HG02970 (cell line): ENCODE results near the gene LACC1.
A peak's percentile ranks its signal among the peaks of the same experiment; 100 is the strongest.

Experiments used
- ATAC-seq: cut with Tn5 transposase; IDR thresholded peaks from one replicate; pipeline ENCODE4 v1.9.1; 2021; ENCODE audit warnings: mild to moderate bottlenecking, moderate library complexity, moderate number of reproducible peaks; ENCODE audit not compliant: unreplicated experiment, low FRiP score

Gene LACC1

DNA sequence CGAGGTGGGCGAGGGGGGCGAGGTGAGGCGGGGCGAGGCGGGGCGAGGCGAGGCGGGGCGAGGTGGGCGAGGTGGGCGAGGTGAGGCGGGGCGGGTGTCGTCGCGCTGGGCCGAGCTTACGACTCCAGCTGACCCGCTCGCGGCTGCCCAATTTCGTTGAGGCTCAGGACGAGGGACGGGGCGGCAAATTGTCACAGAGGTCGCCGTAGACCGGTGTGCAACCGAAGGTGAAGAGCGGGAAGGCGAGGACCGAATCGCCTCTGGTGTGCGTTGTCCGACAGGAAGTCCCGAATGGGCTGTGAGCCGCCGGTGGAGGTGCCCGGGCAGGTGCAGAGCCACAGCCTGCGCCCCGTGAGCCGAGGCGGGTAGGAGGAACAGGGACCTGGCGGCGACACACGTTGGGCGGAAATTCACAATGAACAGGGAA, at the start of gene LACC1:
LACC1 (plus strand) TSS at position 150 of the 427 bp plus-strand sequence. CDS start 1,082 bp downstream, outside the sequence.
- ATAC-seq, result peak; percentile 32

DNA sequence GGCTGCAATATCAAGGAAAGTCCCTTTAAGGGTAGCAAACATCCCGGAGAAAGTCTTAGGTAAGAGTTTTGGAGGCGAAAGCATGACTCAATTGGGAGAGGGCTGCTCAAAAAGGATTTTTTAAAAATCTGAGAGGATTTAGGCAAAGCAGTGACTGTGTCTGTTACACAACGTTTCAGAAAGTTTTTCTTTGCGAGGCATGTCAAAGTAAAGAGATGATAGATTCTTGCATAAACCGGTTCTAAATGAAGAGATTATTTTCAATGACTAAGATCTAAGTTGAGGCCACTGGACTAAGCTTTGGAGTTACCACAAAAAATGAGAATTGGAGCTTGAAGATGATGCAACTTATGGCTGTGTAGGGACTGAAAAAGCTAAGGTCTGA, 49.2 kb upstream of the LACC1 start:
- ATAC-seq, result no peak

DNA sequence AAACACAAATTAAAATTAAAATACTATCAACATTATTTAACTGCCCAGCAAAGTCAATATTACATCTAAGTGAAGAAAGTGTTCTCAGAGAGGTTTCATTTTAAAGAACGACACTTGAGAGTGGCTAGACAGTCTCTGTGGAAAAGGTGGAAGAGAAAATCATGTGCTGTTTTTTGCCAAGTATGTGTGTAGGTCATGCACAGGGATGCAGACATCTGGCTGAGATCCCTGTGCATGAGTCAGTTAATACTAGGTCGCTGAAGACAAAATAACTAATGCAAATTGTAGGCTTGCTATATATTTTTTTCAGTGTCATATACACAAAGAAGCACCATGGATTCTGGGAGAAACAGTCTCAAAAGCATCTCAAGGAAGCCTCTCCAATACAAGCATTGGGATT, 48.6 kb upstream of the LACC1 start:
- no peak for ATAC-seq

DNA sequence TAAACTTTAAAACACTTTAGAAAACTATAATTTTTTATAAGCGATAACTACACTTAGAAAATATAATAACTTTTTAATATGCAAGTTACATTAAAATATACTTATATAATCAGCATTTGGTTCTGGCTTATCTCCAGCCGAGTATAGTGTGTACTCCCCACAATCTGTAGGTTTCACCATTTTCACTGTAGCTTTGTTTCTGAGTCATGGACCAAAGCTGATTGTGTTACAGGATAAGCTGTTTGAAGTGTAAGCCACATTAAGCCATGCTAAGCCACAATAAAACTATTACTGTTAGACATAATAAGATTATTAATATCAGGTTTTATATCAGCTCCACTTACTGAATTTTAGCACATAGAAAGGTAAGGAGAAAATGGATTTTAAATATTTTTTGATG, 44.0 kb upstream of the LACC1 start:
- ATAC-seq, result no peak

DNA sequence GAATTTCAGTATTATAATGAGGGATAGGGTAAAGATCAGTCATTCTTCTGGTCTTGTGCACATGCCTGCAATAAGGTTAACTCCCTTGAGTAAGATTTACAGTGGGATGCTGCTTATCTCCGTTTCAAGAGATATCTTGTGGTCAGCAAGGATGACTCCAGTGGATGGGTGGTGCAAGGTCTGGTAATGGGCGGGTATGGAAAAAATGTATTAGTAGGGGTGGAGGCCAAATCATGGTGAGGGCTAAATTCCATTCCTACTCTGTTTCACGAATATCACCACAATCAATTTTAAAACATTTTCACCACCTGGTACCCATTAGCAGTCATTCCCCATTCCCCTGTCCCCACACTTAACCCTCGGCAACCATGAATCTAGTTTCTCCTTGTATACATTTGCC, 40.8 kb upstream of the LACC1 start:
- ATAC-seq, result no peak

DNA sequence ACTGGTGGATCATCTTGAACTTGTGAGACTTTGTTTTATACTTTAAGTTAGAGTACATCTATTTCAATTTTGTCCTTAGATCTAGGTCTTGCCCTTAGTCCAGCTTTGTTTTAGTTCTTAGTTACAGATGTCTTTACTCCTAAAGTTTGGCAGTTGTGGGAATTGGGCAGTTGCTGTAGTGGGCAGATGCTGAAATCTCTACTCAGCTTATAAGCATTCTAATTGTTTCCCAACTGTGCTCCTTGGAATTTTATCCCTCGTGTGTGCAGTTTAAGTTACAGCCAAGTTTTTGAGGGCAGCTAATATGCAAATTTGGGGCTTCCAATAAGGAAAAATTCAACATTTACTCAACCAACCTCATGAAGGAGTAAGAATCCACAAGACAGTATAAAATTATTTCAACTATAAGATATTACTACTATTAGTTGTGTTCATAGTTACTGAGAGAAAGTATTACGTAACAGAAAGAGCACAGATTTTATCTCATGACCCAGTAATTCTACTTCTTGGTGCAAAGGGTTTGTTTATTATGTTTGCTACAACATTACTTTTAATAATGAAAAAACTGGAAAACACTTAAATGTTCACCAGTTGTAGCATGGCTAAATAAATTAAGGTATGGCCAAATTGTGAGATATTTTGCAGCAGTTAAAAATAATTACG, 33.1 kb upstream of the LACC1 start:
- no peak for ATAC-seq

DNA sequence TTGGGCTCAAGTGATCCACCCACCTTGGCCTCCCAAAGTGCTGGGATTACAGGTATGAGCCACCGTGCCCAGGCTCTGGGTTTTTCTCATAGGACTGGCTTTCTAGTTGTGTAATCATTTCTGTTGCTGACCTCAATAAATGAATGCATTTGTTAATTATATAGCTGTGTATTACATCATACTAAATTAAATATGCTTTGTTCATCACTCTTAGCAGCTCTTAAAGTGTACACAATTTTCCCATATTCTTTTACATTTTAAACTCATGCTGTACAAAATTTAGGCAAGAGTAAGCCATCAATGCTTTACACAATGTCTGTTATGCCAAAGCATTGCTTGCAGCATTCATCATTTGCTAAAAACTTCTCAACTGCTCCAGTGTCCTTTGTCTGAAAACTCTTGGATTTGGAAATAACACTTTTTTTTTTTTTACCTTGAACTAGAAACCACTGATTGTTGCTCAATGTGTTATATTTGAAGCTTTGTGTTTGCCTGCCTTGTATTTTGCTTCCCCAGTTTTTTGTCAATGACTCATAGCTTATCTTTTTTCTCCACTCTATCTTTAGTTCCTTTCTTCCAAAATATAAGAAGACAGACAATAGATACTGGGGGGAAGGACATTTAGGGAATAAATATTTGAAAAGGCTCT, 31.6 kb upstream of the LACC1 start:
- no peak for ATAC-seq

DNA sequence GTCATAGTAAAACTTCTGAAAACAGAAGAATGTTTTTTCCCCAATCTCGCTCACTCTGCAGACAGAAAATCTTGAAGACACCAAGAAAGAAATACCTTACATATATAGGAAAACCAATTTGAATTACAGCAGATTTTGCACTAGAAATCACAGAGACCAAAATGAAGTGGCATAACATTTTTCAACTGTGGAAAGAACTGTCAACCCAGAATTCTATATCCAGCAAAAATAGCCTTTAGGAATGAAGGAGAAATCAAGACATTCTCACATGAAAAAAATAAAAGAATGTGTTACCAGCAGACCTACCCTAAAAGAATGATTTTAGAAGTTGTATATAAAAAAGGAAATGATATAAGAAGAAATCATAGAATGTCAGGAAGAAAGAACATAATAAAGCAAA, 28.8 kb upstream of the LACC1 start:
- ATAC-seq, result no peak

DNA sequence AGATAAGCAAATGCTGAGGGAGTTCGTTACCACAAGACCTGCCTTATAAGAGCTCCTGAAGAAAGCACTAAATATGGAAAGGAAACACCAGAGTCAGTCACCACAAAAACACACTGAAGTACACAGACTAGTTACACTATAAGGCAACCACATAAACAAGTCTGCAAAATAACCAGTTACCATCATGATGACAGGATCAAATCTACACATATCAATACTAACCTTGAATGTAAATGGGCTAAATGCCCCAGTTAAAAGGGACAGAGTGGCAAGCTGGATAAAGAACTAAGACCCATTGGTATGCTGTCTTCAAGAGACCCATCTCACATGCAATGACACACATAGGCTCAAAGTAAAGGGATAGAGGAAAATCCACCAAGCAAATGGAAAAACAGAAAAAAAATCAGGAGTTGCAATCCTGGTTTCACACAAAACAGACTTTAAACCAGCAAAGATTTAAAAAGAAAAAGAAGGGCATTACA, 26.7 kb upstream of the LACC1 start:
- no peak for ATAC-seq

DNA sequence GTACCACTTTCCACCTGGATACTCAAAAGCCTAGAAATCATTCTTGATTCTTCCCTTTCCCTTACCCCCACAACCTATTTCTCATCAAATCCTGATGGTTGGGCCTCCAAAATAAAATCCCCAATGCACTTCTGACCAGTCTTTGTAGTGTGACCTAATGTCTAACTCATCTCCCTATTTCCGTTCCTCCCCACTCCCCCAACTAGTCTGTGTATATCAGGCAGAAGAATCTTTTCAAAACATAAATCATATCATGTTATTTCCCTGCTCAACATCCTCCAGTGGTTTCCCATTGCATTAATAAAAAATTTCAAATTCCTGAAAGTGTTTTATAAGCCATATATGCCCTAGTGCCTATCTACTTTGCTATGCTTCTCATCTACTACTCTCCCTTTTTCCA, 17.8 kb upstream of the LACC1 start:
- no peak for ATAC-seq

DNA sequence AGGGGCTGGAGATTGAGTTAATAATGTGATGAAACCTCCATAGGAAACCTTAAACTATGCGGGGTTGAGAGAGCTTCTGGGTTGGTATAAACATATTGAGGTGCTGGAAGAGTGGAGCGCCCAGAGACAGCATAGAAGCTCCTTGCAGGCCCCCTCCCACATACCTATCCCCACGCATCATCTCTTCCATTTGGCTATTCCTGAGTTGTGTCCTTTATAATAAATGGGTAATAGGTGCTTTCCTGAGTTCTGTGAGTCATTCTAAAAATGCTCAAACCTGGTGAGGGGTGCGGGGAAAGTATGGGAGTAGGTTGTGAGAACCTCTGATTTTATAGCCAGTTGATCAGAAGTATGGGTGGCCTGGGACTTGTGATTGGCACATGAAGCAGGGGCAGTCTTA, 14.8 kb upstream of the LACC1 start:
- no peak for ATAC-seq

DNA sequence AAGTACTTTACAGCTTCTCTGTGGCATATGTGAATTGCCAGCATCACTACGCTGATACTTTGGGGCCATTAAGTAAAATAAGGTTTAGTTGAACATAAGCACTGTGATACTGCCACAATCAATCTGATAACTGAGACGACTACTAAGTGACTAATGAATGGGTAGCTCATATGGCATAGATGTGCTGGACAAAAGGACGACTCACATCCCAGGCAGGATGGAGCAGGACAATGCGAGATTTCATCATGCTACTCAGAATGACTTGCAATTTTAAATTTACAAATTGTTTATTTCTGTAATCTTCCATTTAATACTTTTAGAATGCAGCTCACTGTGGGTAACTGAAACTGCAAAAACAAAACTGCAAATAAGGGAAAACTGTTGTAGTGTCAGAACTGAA, 13.8 kb upstream of the LACC1 start:
- ATAC-seq, result no peak

DNA sequence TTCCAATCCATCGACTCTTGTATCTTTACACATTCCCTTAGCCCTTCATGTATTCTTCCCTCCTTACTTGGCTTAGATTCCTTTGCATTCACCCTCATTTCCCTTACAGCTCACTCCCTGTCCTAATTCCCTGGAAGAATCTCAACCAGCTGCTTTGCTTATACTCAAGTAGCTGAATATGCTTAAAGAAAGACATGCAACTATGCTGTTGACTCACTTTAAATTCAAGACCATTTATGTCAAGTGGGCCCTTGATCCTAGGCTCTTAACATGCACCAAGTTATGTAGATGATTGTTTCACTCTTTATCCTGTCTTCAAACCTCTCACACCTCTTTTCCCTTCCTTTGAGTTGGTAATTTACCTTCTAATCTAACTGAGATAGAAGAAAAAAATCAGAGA, 7.5 kb upstream of the LACC1 start:
- ATAC-seq, result no peak

DNA sequence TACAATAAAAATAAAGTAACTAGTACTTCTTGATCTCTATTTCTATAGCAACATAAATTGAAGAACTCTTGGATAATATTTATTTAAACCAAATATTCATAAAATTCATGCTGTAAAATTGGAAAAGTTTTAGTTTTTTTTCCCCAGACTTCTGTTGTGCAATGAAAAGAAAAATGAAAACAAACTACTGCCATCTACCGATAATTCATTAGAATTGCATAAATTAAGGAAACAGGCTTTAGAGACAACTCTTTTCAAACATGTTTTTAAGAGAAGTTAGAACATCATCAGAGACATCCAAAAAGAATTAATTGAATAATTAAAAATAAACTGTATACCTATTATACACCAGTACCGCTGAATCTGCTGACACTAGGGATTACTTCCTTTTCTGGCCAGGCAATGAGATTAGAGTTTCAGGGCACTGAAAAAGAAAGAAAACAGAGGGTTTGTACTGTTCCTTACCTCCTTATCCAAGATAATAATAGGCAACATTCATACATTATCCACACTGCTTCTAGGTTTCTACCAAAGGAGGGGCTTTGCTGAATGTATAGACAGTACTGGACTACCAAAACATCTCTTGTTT, 5.1 kb upstream of the LACC1 start:
- no peak for ATAC-seq

DNA sequence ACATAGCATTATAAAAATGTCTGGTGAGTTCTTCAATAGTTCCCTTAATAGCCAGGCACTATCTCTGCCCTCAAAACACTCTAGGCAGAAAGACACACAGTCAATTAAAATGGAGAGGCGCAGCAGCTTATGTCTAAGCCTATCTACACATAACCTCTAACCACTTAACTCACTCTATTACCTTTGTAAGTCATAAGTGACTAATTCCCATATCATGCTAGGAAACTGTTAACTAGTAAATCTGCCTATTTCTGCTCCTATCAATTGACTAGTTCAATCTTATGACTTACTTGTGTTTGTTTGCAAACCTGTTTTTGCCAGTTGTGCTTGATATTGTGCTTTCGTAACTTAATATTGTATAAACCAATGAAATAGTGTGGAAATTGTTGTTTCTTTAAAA, 3.3 kb upstream of the LACC1 start:
- no peak for ATAC-seq

DNA sequence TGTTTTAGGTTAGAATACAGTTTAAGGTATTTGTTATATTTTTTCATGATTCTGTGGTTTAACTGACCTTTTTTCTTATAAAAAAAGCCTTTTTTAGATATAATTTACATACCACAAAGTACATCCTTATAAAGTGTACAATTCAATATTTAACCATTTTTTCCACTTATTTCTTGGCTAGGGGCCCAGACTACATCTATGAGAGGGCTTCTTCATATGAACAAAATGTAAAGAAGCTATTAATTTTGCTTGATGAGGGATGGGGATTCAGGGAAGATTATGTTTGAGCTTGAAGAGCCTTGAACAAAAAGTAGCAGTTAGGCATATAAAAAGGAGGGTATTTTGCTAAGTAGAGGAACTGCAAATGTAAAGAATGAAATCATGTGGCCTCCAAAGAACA, 2.4 kb upstream of the LACC1 start:
- no peak for ATAC-seq

DNA sequence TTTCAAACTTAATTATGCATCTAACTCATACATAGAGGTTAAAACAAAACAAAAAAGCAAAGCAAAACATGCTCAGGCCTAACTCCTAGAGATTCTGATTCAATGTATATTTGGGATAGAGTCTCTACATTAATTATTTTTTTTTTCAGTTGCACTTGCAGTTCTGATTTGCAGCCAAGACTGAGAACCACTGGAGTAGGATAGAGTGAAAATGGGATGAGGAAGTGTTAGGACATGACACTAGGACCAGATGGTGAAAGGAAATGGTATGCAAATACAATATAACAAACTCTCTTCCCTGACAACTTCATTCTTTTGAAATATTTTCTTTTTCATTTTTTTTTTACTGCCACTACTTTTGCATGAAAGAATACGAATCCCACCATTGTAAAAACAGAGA, 1.9 kb upstream of the LACC1 start:
- no peak for ATAC-seq

DNA sequence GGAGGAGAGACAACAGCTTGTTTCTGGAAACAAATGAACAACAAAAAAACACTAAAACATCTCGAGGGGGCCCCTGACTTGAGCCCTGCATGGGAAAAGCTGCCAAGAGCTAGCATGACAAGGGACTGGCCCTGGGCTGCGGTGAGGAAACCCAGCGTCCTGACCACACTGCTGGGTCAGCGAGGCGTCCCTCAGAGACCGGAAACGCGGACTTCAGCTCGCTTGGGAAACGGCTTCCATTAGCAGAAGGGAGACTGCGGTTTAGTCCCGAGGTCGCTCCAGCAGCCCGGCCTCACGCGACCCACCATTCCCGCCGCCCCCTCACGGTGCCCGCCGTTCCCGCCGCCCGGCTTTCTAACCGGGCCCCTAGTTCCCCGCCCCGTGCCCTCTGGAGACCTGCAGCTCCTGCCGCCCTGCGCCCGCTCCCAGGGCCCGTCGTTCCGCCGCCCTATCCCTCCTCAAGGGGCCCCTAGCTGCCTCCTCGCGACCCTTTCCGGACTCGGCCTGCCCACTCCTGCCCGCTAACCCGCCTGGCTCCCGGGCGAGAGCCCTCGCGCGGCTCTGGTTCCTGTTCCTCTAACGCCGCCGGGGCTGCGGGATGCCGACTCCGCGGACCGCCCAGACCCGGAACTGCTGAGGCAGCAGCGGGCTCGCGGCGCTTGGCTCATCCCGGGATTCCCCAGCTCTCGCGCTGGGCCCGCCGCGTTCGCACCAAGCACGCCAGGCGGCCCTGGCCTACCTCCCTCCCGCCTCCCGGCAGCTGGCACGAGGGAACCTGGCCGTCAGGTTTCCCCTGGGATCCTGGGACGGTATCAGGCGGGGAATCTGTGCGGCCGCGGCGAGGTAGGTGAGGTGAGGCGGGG, 581 bp upstream of the LACC1 start, which contains the start of gene CCDC122:
CCDC122 (minus strand) TSS at position 849 of the 863 bp plus-strand sequence. CDS start 10,364 bp downstream, outside the sequence.
- peak; percentile 76 for ATAC-seq

DNA sequence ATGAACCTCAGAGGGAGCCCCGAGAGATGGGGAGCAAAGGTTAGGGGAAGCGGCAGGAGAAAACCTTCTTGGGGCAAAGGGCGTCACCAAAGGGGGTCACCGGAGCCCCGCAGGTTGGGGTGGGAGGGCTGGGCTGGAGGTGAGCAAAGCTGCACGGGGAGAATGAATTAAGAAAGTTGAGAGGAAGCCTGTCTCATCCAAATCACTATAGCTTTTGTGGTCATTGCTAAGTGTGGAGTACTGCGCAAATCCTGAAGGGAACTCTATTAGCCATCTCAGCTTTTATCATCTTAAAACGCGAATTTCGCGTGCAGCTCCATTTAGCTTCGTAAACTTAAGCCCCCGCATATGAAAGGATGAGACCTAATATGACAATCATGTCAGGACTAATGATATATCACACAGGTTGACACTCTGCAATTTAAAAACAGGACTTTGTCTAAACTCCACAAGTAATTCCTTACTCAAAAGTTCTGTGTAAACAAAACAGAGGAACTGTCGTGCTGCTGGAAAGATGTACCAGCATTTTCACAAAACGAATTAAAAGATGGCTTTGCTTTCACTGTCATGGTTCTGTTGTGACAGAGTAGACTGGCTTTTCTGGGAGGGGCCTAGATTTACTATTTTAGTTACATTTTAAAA, 631 bp downstream of the LACC1 start:
- no peak for ATAC-seq

DNA sequence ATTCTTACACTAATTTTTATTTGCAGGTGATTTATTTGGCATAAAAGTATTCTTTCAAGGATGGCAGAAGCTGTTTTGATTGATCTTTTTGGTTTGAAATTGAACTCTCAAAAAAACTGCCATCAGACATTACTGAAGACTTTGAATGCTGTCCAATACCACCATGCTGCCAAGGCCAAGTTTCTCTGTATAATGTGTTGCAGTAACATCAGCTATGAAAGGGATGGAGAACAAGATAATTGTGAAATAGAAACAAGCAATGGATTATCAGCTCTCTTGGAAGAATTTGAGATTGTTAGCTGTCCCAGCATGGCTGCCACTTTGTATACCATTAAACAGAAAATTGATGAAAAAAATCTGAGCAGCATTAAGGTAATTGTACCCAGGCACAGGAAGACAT, 1.2 kb downstream of the LACC1 start:
- no peak for ATAC-seq
